HUES6 (cell line): ENCODE results near the gene TARDBP.

ENCODE experiments used
- H3K27ac ChIP-seq: 2 replicates; pipeline ENCODE4 v1.7.0; 2013; ENCODE audit warnings: low read depth, mild to moderate bottlenecking, low read length, inconsistent platforms
- H3K27me3 ChIP-seq: 2 replicates; pipeline ENCODE4 v1.6.1; 2013; ENCODE audit warnings: low read length; ENCODE audit not compliant: control insufficient read depth, insufficient read depth
- H3K36me3 ChIP-seq: 2 replicates; pipeline ENCODE4 v1.6.1; 2013; ENCODE audit warnings: low read length; ENCODE audit not compliant: control insufficient read depth, insufficient read depth
- H3K4me1 ChIP-seq: 2 replicates; pipeline ENCODE4 v1.6.1; 2013; ENCODE audit warnings: low read length; ENCODE audit not compliant: control insufficient read depth, insufficient read depth
- H3K4me3 ChIP-seq: 2 replicates; pipeline ENCODE4 v1.5.1; 2013; ENCODE audit warnings: low read depth, low read length
- H3K9ac ChIP-seq: one replicate; pipeline ENCODE4 v1.6.1; 2013; ENCODE audit warnings: mild to moderate bottlenecking, low read length
- H3K9me3 ChIP-seq: 2 replicates; pipeline ENCODE4 v1.6.1; 2013; ENCODE audit warnings: low read depth, low read length; ENCODE audit not compliant: control insufficient read depth, insufficient read depth

Gene TARDBP

DNA sequence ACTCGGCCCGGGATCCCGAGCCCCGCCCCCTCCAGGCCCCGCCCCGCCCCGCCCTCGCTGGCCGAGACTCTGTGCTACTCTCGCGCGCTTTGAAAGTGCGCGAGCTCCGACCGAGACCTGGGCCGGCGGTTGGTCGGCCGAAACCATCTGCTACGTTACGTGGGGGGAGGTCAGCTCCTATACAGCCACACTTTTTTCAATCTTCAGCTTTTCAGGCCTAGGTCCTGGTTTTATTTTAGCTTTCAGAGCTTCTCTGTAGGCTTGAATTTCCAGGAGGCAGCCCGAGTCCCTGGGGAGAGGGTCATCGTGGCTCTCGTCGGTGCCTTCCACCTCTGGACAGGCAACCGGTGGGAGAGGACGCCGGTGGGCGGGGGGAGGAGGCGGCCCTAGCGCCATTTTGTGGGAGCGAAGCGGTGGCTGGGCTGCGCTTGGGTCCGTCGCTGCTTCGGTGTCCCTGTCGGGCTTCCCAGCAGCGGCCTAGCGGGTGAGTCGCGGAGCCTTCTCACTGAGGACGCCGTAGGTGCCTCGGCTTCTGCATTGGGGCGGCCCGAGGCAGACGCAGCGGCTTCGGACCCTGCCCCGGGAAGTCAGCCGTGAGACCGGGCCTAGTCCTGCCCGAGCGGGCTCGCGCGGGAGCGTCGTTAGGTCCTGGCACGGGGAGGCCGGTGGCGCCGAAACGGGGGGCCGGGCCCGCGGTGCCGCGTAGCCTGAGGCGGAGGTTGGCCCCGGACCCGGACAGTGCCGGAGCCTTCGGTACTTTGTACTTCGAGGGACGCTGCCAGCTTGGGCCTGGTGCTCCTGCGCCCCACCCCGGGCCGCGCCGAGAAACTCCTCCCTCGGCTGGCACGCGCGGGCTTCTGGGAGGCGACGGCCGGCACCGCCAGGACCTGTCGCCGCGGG, at the start of gene TARDBP:
Gene TARDBP (plus strand): TSS at position 395 of the 900 bp plus-strand sequence. CDS start 1,074 bp downstream, outside the sequence.
- Histone ChIP-seq H3K27me3 (no peaks in the 10 kb centered on the region), H3K27ac (peak within 1 kb of the TSS; percentile 100), H3K4me1 (peaks cover 12% of the 10 kb centered on the region)

DNA sequence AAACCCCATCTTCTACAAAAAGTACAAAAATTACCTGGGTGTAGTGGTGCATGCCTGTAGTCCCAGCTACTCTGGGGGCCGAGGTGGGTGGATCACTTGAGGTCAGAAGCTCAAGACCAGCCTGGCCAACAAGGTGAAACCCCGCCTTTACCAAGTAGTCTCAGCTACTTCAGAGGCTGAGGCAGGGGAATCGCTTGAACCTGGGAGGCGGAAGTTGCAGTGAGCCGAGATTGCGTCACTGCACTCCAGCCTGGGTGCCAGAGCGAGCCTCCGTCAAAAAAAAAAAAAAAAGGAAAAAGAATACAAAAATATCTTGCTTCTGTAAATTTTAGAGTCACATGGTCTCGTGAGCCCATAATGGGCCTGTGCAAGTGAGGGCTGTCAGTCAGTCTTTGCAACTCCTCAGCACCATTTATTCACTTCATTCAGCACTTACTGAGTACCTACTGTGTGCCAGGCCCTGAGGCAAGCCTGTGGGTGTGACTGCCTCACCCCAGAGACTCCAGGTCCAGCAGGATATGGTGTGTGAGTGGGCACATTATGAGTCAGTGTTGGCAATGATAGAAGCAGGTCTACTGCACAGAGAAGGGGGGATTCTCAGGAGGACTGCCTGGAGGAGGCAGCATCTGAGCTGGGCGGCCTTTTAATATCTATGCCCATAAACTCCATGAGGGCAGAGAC, 46.8 kb upstream of the TARDBP start:
- no peaks in the 10 kb centered on the region for H3K36me3 ChIP-seq
- H3K9ac ChIP-seq, result no peak overlapping the region
- H3K4me1 ChIP-seq, result peaks cover 21% of the 10 kb centered on the region
- H3K27ac ChIP-seq, result no peak overlapping the region
- H3K27me3 ChIP-seq, result no peaks in the 10 kb centered on the region
- H3K9me3 ChIP-seq, result no peaks in the 10 kb centered on the region
- H3K4me3 ChIP-seq, result no peak overlapping the region

More for the DNA sequence above, at the start of gene TARDBP:
- Histone ChIP-seq H3K4me3 (peak within 1 kb of the TSS; percentile 100), H3K9me3 (no peaks in the 10 kb centered on the region), H3K36me3 (peaks cover 46% of the 10 kb centered on the region), H3K9ac (peak within 1 kb of the TSS; percentile 100)

DNA sequence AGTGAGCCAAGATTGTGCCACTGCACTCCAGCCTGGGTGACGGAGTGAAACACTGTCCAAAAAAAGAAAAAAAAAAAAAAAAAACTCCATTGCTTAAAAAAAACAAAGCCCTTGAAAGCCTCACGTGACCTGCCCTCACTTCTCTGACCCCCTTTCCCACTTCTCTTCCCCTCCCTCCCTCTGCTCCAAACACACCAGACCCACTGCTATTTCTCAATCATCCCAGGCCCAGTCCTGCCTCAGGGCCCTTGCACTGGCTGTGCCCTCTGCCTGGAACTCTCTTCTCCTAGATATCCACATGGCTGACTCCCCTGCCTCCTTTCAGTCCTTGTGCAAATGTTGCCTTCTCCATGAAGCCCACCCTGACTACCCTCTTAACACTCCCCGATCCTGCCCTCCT, 45.4 kb upstream of the TARDBP start:
- Histone ChIP-seq H3K27me3 (no peaks in the 10 kb centered on the region), H3K4me1 (peaks cover 19% of the 10 kb centered on the region), H3K9ac (no peak overlapping the region), H3K27ac (no peak overlapping the region), H3K4me3 (no peak overlapping the region), H3K9me3 (no peaks in the 10 kb centered on the region), H3K36me3 (no peaks in the 10 kb centered on the region)

DNA sequence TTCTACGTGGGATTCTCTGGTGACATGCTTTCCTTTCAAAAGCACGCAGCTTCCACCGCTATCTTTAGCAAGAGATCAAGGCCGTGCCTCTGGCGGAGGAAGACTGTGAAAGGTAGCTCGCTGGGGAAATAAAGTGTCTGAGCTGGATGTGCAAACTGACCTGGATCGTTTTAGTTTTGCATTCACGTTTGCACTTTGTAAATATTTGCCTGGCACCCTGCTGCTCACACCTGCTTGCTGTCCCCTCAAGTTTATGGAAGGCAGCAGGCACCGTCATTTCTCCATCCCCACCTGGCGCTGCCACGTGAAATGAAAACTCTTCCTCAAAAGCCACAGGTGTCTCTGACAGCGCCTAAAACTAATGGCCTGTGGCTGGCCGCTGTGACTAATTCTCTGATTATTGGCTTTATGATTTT, 44.0 kb upstream of the TARDBP start:
- Histone ChIP-seq H3K27ac (no peak overlapping the region), H3K4me1 (peaks cover 19% of the 10 kb centered on the region), H3K9ac (no peak overlapping the region), H3K36me3 (no peaks in the 10 kb centered on the region), H3K4me3 (no peak overlapping the region), H3K9me3 (no peaks in the 10 kb centered on the region), H3K27me3 (no peaks in the 10 kb centered on the region)

DNA sequence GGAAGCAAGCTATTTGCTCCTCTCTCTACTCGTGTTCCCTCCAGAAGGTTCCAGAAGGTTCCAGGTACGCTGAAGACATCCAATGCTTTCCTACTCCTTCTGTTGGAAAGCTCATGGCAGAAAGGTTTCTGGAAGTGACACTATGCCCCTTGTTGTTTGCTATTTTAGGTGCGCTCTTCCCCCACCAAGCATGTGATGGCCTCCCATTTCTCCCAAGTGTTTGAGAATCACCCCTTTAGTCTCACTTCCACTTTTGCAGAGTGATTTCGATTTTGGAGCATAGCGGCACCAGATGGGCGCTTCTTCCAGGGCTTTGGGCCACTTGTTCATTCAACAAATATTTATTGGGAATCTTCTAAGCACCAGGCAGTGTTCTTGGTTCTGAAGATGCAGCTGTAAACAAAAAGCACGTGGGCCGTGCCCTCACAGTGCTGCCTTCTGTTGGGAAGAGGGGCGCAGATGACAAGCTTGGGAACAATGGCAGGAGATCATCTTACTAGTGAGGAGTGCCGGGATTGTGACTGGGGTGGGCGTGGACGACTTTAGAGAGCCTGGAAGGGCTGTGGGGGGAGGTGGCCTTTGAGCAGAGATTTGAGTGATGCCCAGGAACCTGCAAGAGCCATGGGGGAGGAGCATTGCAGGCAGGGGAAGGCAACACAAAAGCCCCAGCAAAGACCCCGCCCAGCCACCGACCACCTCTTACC, 43.0 kb upstream of the TARDBP start:
- H3K36me3 ChIP-seq, result no peaks in the 10 kb centered on the region
- peaks cover 19% of the 10 kb centered on the region for H3K4me1 ChIP-seq
- no peak overlapping the region for H3K27ac ChIP-seq
- no peaks in the 10 kb centered on the region for H3K27me3 ChIP-seq
- no peak overlapping the region for H3K9ac ChIP-seq
- no peaks in the 10 kb centered on the region for H3K9me3 ChIP-seq
- no peak overlapping the region for H3K4me3 ChIP-seq

DNA sequence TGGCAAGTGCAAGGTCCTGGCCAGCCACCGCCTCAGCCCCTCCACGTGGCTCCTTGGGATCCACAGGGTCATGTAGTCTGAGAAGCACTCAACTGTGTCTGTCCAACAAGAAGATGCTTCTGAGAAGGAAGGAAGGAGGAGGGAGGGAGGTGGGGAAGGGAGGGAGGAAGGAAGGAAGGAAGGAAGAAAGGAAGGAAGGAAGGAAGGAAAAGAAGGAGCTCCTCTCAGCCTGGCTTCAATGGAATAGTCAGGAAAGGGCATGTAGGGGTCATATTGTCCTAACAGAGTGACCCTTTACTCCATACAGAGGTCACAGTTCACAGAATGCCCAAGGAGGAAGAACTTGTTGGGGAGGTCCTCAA, 42.5 kb upstream of the TARDBP start:
- no peak overlapping the region for H3K27ac ChIP-seq
- no peak overlapping the region for H3K9ac ChIP-seq
- H3K4me1 ChIP-seq, result peaks cover 19% of the 10 kb centered on the region

DNA sequence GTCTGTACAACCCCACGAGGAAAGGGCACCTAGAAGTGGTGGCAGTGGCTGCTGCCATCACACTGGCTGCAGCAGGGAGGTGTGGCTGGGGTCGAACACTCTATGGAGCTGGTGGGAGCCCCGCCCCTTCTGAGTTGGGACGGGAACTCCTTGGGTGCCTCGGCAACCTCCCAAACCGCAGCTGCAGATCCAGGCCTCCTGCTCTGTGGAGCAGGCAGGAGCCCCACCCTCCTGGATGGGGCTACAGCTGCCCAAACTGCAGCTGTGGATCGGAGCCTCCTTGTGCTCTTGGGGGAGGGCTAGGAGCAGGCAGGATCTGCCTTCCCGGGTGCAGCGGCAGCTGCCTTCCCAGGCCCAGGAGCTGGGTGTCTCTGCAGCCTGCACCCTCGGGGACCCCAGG, 38.9 kb upstream of the TARDBP start:
- Histone ChIP-seq H3K9ac (no peak overlapping the region), H3K4me1 (peaks cover 18% of the 10 kb centered on the region), H3K27me3 (no peaks in the 10 kb centered on the region), H3K27ac (no peak overlapping the region), H3K36me3 (no peaks in the 10 kb centered on the region), H3K9me3 (no peaks in the 10 kb centered on the region), H3K4me3 (no peak overlapping the region)

More for the DNA sequence above, 42.5 kb upstream of the TARDBP start:
- H3K9me3 ChIP-seq, result no peaks in the 10 kb centered on the region
- no peaks in the 10 kb centered on the region for H3K36me3 ChIP-seq
- no peaks in the 10 kb centered on the region for H3K27me3 ChIP-seq
- H3K4me3 ChIP-seq, result no peak overlapping the region

DNA sequence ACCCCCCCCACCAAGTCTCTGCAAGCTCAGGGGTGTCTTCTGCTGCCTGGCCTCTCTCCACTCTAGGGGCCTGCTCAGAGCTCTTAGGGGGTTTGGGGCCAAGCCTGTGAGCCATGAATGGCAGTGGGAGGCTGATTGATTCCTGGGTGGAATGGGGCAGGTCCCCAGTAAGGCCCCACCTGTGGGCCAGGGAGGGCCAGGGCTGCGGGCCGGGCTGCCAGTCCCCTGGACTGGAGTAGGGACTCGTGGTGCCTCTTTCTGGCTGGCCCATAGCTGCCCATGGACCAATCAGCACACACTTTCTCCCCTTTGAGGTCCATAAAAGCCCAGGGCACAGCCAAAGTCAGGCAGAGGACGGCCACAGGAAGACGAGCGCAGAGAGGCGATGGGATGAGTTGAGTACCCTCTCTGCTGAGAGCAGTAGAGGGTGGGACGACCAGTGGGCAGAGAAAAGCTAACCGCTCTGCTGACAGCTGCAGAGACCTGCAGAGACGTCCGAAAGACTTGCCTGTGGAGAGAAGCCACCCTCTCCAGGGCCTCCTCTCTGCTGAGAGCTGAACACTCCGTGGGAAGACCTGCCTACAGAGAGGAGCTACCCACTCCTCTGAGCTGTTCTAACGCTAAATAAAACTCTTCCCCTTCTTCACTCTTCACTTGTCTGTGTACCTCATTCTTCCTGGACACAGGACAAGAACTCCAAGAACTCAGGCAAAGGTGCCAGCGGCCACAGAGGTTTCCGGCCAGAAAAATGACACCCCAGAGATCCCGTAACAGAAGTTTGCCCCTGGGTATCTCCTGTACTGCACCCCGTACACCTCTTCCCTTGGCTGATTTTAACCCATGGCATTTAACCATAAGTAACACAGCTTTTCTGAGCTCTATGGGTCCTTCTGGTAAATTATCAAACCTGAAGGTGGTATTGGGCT, 38.2 kb upstream of the TARDBP start:
- H3K4me3 ChIP-seq, result no peak overlapping the region
- no peak overlapping the region for H3K27ac ChIP-seq
- H3K9ac ChIP-seq, result no peak overlapping the region
- no peaks in the 10 kb centered on the region for H3K36me3 ChIP-seq
- no peaks in the 10 kb centered on the region for H3K9me3 ChIP-seq
- H3K4me1 ChIP-seq, result peaks cover 18% of the 10 kb centered on the region
- H3K27me3 ChIP-seq, result no peaks in the 10 kb centered on the region

DNA sequence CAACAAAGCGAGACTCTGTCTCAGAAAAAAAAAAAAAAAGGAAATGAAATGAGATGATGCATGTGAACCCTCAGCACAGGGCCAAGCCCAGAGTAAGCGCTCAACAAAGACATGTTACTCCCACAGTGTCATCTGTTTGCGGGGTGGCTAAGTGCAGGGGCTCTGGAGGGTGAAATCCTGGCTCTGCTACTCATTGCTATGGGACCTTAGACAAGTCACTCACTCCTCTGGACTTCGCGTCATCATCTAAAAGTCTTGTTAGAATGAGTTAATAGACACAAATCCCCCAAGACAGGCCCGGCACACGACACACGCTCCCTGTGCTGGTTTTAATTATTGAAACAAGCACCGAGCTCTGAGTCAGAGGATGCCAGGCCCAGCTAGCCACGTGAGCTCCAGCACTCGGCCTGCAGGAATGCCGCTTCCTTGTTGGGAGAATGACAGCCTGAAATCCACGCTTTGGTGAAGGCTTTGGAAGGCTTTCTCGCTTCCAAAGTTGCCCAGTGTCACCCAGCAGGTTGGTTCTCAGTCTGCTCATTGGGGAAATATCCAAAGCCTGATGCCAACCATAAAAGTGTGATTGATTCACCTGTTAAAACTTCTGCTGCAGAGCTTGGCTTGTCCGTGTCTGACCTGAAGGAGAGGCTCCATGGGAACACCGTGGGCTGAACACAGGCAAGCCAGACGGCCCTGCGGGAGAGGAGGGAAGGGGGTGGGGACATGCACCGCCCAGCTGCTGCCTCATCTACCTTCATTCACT, 36.7 kb upstream of the TARDBP start:
- Histone ChIP-seq H3K9me3 (no peaks in the 10 kb centered on the region), H3K4me3 (no peak overlapping the region), H3K27me3 (no peaks in the 10 kb centered on the region), H3K27ac (no peak overlapping the region), H3K36me3 (no peaks in the 10 kb centered on the region), H3K9ac (no peak overlapping the region), H3K4me1 (peaks cover 22% of the 10 kb centered on the region)

DNA sequence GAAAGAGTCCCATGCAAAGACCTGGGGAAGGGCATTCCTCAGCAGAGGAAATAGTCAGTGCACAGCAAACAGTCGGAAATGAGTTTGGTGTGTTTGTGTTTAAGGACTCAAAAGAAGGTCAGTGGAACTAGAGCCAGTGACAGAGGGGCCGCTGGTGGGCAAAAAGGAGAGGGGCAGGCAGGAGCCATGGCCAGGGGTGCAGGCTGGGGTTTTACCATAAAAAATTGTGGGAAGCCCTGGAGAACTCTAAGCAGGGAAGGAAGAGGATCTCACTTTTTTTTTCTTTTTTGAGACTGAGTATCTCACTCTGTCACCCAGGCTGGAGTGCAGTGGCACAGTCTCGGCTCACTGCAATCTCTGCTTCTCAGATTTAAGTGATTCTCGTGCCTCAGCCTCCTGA, 33.7 kb upstream of the TARDBP start:
- Histone ChIP-seq H3K4me3 (no peak overlapping the region), H3K27me3 (no peaks in the 10 kb centered on the region), H3K36me3 (no peaks in the 10 kb centered on the region), H3K4me1 (peaks cover 35% of the 10 kb centered on the region), H3K9me3 (no peaks in the 10 kb centered on the region), H3K27ac (no peak overlapping the region), H3K9ac (no peak overlapping the region)
